Suprapubic skin (tissue), 4 donors: Measurements from ENCODE around the gene GPR146.
"Not testable (repeated sequence)": the region's sequence is repeated elsewhere in the genome, so short reads cannot be mapped to it uniquely, and the experiment has no call there.

Experiments
- EP300 ChIP-seq: sonication (generic); formaldehyde crosslinking; IDR thresholded peaks from one replicate; pipeline ENCODE4 v1.6.1; 2017; ENCODE audit warnings: antibody characterized with exemption
- POLR2A ChIP-seq, 2 donors: fragments of 450-650 bp; IDR thresholded peaks; one replicate each; pipeline ENCODE4 v1.6.1; 2017; ENCODE audit warnings: antibody characterized with exemption in 2 of 2, mild to moderate bottlenecking in 2 of 2, moderate library complexity in 2 of 2
- POLR2AphosphoS5 ChIP-seq, 3 donors: sonication (generic); formaldehyde crosslinking; IDR thresholded peaks; one replicate each; pipeline ENCODE4 v1.6.1; 2017; ENCODE audit warnings: antibody characterized with exemption in 3 of 3
- TF ChIP-seq, protein P1 (sequence below), 2 donors: fragments of 200-600 bp in 1 of 2; fragments of 450-650 bp in 1 of 2; sonication (generic) in 1 of 2; IDR thresholded peaks; one replicate each; pipeline ENCODE4 v1.5.1; 2016 to 2019; ENCODE audit warnings: antibody characterized with exemption in 2 of 2, mild to moderate bottlenecking in 1 of 2, moderate library complexity in 1 of 2

DNA sequence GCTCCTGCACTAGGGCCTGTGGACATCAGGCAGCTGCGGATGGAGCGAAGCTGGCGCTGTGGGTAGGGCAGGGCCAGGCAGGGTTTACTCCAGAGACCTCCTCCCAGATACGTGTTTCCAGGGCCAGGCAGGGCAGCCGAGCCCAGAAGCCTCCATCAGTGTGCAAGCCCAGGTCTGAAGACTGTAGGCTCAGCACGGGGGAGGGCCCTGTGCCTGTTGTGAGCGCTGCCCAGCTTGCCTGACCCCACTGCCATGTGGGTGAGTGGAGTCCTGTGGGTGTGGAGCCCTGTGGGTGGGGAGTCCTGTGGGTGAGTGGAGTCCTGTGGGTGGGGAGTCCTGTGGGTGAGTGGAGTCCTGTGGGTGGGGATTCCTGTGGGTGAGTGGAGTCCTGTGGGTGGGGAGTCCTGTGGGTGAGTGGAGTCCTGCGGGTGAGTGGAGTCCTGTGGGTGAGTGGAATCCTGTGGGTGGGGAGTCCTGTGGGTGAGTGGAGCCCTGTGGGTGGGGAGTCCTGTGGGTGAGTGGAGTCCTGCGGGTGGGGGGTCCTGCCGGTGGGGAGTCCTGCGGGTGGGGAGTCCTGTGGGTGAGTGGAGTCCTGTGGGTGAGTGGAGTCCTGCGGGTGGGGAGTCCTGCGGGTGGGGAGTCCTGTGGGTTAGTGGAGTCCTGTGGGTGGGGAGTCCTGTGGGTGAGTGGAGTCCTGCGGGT, 43.1 kb upstream of the GPR146 start:
- not testable (repeated sequence) for TF ChIP-seq POLR2A (IDR thresholded peaks at IDR 0.05); POLR2AphosphoS5 (IDR thresholded peaks at IDR 0.05); EP300
- TF ChIP-seq, protein P1, sequence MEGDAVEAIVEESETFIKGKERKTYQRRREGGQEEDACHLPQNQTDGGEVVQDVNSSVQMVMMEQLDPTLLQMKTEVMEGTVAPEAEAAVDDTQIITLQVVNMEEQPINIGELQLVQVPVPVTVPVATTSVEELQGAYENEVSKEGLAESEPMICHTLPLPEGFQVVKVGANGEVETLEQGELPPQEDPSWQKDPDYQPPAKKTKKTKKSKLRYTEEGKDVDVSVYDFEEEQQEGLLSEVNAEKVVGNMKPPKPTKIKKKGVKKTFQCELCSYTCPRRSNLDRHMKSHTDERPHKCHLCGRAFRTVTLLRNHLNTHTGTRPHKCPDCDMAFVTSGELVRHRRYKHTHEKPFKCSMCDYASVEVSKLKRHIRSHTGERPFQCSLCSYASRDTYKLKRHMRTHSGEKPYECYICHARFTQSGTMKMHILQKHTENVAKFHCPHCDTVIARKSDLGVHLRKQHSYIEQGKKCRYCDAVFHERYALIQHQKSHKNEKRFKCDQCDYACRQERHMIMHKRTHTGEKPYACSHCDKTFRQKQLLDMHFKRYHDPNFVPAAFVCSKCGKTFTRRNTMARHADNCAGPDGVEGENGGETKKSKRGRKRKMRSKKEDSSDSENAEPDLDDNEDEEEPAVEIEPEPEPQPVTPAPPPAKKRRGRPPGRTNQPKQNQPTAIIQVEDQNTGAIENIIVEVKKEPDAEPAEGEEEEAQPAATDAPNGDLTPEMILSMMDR (IDR thresholded peaks at IDR 0.05) = not testable (repeated sequence)
